Trophoblast cell (in vitro differentiated cells and primary cell): Measurements from ENCODE around the gene TIMM44.

ENCODE experiments used
- DNase-seq, 2 donors: peaks; one replicate each; pipeline ENCODE4 v3.0.0-alpha.2; 2016
- H2AFZ ChIP-seq: 2 replicates; pipeline ENCODE4 v1.6.1; 2013; ENCODE audit warnings: low read length, moderate library complexity, mild to moderate bottlenecking; ENCODE audit not compliant: insufficient read depth, poor library complexity
- H2AK5ac ChIP-seq: 2 replicates; pipeline ENCODE4 v1.6.1; 2013; ENCODE audit warnings: mild to moderate bottlenecking, low read length
- H2BK120ac ChIP-seq: 2 replicates; pipeline ENCODE4 v1.6.1; 2013; ENCODE audit warnings: low read length, mild to moderate bottlenecking, moderate library complexity; ENCODE audit not compliant: insufficient read depth, poor library complexity
- H2BK12ac ChIP-seq: 2 replicates; pipeline ENCODE4 v1.6.1; 2013; ENCODE audit warnings: mild to moderate bottlenecking, low read length, moderate library complexity
- H2BK5ac ChIP-seq: 2 replicates; pipeline ENCODE4 v1.6.1; 2013; ENCODE audit warnings: low read length, low read depth, moderate library complexity, mild to moderate bottlenecking; ENCODE audit not compliant: poor library complexity
- H3K14ac ChIP-seq: 2 replicates; pipeline ENCODE4 v1.6.1; 2013; ENCODE audit warnings: mild to moderate bottlenecking, low read length
- H3K18ac ChIP-seq: 2 replicates; pipeline ENCODE4 v1.6.1; 2013; ENCODE audit warnings: mild to moderate bottlenecking, low read length
- H3K23ac ChIP-seq: 2 replicates; pipeline ENCODE4 v1.6.1; 2013; ENCODE audit warnings: low read length
- H3K27ac ChIP-seq: 2 replicates; pipeline ENCODE4 v1.5.1; 2013; ENCODE audit warnings: low read depth, mild to moderate bottlenecking, inconsistent platforms, low read length, moderate library complexity
- H3K27me3 ChIP-seq: 2 replicates; pipeline ENCODE4 v1.6.1; 2013; ENCODE audit warnings: inconsistent platforms, mild to moderate bottlenecking, low read length, moderate library complexity; ENCODE audit not compliant: insufficient read depth
- H3K36me3 ChIP-seq, 2 experiments: 1 replicate in 1 of 2; 2 replicates in 1 of 2; pipeline ENCODE4 v1.6.1; 2013; ENCODE audit warnings: low read length in 2 of 2, mild to moderate bottlenecking in 2 of 2, moderate library complexity in 1 of 2; ENCODE audit not compliant: insufficient read depth in 2 of 2, control insufficient read depth in 1 of 2
- H3K4ac ChIP-seq: 2 replicates; pipeline ENCODE4 v1.6.1; 2013; ENCODE audit warnings: low read depth, mild to moderate bottlenecking, low read length, moderate library complexity
- H3K4me1 ChIP-seq, 2 experiments: 1 replicate in 1 of 2; 2 replicates in 1 of 2; pipeline ENCODE4 v1.6.1; 2013; ENCODE audit warnings: low read length in 2 of 2, mild to moderate bottlenecking in 2 of 2, moderate library complexity in 1 of 2; ENCODE audit not compliant: insufficient read depth in 2 of 2, control insufficient read depth in 1 of 2
- H3K4me2 ChIP-seq: 2 replicates; pipeline ENCODE4 v1.6.1; 2013; ENCODE audit warnings: inconsistent platforms, mild to moderate bottlenecking, low read length, moderate library complexity
- H3K4me3 ChIP-seq: 2 replicates; pipeline ENCODE4 v1.5.1; 2013; ENCODE audit warnings: mild to moderate bottlenecking, low read depth, low read length, inconsistent platforms
- H3K79me1 ChIP-seq: one replicate; pipeline ENCODE4 v1.6.1; 2013; ENCODE audit warnings: low read length
- H3K79me2 ChIP-seq: 2 replicates; pipeline ENCODE4 v1.6.1; 2013; ENCODE audit warnings: low read length, mild to moderate bottlenecking; ENCODE audit not compliant: control insufficient read depth, insufficient read depth, poor library complexity
- H3K9ac ChIP-seq: 2 replicates; pipeline ENCODE4 v1.6.1; 2013; ENCODE audit warnings: mild to moderate bottlenecking, low read length
- H3K9me3 ChIP-seq: 2 replicates; pipeline ENCODE4 v1.6.1; 2013; ENCODE audit warnings: low read depth, mild to moderate bottlenecking, control low read depth, inconsistent platforms, low read length; ENCODE audit not compliant: insufficient read depth
- H4K12ac ChIP-seq: 2 replicates; pipeline ENCODE4 v1.6.1; 2013; ENCODE audit warnings: low read depth, mild to moderate bottlenecking, low read length, moderate library complexity
- H4K8ac ChIP-seq: 2 replicates; pipeline ENCODE4 v1.6.1; 2013; ENCODE audit warnings: low read depth, mild to moderate bottlenecking, low read length, moderate library complexity
- H4K91ac ChIP-seq: one replicate; pipeline ENCODE4 v1.6.1; 2013; ENCODE audit warnings: low read depth, mild to moderate bottlenecking, low read length, moderate library complexity
- WGBS: extraction: QIAGEN DNeasy Blood & Tissue Kit; methylation state at CpG from one replicate; pipeline ENCODE4 v1.1.7; 2013; ENCODE audit warnings: missing lambda C conversion rate; ENCODE audit not compliant: insufficient read length, insufficient coverage; ENCODE audit errors: extremely low coverage; 5-methylcytosine and 5-hydroxymethylcytosine counted together

TIMM44 gene

DNA sequence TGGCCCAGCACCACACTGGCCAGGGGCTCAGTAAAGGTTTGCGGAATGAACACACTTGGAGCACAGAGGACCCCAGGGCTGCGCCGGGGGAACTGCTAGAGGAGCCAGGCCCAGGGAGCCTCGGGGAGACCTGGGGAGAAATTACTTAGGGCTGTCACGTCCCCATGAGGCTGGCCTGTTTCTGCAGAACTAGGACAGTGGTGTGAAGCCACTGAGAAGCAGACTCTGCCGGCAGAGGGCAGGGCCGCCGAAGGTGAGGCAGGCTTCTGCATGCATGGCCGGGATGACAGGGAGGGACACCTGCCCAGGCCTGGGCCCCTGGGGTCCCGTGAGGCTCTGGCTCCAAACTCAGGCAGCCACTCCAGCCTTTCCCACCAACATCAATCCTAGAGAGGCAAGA, 35.5 kb upstream of the TIMM44 start:
- H3K9me3 ChIP-seq: peaks cover 3% of the 10 kb centered on the region
- no peak overlapping the region for H2BK120ac ChIP-seq
- H2BK12ac ChIP-seq: no peak overlapping the region
- no CpG with 5 or more reads among the region's 10 CpGs for WGBS
- H4K8ac ChIP-seq: no peak overlapping the region
- H3K36me3 ChIP-seq: peaks cover 85 to 88% of the 10 kb centered on the region in 2 experiments
- no peak overlapping the region for H2AFZ ChIP-seq
- H3K18ac ChIP-seq: no peak overlapping the region
- H3K4me3 ChIP-seq: no peak overlapping the region
- no peaks in the 10 kb centered on the region for H3K4me1 ChIP-seq
- H4K91ac ChIP-seq: no peak overlapping the region
- no peak overlapping the region for H3K27ac ChIP-seq
- no peak overlapping the region for H3K23ac ChIP-seq
- H3K27me3 ChIP-seq: no peaks in the 10 kb centered on the region
- no peaks in the 10 kb centered on the region for H3K79me1 ChIP-seq
- H3K4me2 ChIP-seq: no peak overlapping the region
- no peak overlapping the region for H2BK5ac ChIP-seq
- no peaks in the 10 kb centered on the region for H3K79me2 ChIP-seq
- no peak overlapping the region for H2AK5ac ChIP-seq
- H3K14ac ChIP-seq: no peak overlapping the region
- H4K12ac ChIP-seq: no peak overlapping the region
- no peak overlapping the region for H3K4ac ChIP-seq
- no peak for DNase-seq
- no peak overlapping the region for H3K9ac ChIP-seq

DNA sequence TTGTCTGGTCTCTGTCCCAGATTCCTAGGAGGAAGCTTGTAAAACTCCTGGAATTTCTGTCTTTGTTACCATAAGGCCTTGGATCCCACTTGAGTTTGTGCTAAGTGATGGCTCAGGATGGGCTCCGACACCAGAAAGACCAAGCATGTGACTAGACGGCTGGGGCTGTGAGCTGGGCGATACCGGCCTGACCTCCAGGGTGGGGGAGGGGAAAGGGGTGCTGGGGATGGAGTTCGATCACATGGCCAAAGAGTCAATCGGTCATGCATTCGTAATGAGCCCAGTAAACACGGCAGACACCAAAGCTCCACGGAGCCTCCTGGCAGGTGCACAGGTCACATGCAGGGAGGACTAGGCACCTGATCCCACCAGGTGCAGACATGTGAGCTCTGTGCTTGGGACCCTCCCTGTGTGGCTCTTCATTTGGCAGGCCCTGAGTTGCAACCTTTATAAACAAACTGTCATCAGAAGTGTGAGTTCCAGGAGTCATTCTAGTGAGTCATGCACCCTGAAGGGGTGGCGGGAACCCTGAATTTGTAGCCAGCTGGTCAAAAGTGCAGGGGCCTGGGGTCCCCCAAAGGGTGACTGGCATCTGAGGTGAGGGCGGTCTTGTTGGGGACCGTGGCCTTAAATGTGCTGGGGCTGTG, 34.8 kb upstream of the TIMM44 start:
- Histone ChIP-seq H2AK5ac (no peak overlapping the region), H3K14ac (no peak overlapping the region), H3K79me1 (no peaks in the 10 kb centered on the region), H2BK120ac (no peak overlapping the region), H4K12ac (no peak overlapping the region), H3K27ac (no peak overlapping the region), H3K4me3 (no peak overlapping the region), H3K23ac (no peak overlapping the region), H3K9ac (no peak overlapping the region), H2AFZ (no peak overlapping the region), H3K4me1 (no peaks in the 10 kb centered on the region), H4K8ac (no peak overlapping the region), H3K79me2 (no peaks in the 10 kb centered on the region), H4K91ac (no peak overlapping the region), H2BK5ac (no peak overlapping the region), H3K4me2 (no peak overlapping the region), H2BK12ac (no peak overlapping the region), H3K4ac (no peak overlapping the region), H3K36me3 (peaks cover 85 to 88% of the 10 kb centered on the region in 2 experiments), H3K9me3 (peaks cover 3% of the 10 kb centered on the region), H3K27me3 (no peaks in the 10 kb centered on the region), H3K18ac (no peak overlapping the region)
- DNase-seq: no peak
- no CpG with 5 or more reads among the region's 12 CpGs for WGBS

DNA sequence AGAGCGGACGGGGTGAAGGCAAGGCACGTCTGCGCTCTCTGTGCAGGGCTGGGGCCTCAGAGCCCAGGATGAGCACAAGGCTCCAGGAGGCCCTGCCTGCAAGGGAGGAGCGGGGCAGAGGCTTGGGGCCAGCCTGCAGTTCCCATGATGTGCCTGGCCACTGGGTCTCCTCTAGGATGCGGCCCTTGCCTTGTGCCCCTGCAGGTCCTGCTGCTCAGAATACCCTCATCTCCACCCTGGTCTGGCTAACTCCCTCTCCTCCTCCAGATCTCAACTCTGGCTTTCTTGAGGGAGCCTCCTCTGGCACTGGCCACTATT, 34.2 kb upstream of the TIMM44 start:
- Histone ChIP-seq H4K12ac (no peak overlapping the region), H3K9ac (no peak overlapping the region), H4K91ac (no peak overlapping the region), H3K4ac (no peak overlapping the region), H3K4me3 (no peak overlapping the region), H3K18ac (no peak overlapping the region), H2BK5ac (no peak overlapping the region), H3K27ac (no peak overlapping the region), H2BK12ac (no peak overlapping the region), H3K79me2 (no peaks in the 10 kb centered on the region), H3K4me1 (no peaks in the 10 kb centered on the region), H3K9me3 (peaks cover 3% of the 10 kb centered on the region), H3K27me3 (no peaks in the 10 kb centered on the region), H2AK5ac (no peak overlapping the region), H3K79me1 (no peaks in the 10 kb centered on the region), H3K23ac (no peak overlapping the region), H3K14ac (no peak overlapping the region), H2BK120ac (no peak overlapping the region), H3K4me2 (no peak overlapping the region), H4K8ac (no peak overlapping the region), H3K36me3 (peaks cover 80 to 84% of the 10 kb centered on the region in 2 experiments), H2AFZ (no peak overlapping the region)
- no CpG with 5 or more reads among the region's 6 CpGs for WGBS
- no peak for DNase-seq

DNA sequence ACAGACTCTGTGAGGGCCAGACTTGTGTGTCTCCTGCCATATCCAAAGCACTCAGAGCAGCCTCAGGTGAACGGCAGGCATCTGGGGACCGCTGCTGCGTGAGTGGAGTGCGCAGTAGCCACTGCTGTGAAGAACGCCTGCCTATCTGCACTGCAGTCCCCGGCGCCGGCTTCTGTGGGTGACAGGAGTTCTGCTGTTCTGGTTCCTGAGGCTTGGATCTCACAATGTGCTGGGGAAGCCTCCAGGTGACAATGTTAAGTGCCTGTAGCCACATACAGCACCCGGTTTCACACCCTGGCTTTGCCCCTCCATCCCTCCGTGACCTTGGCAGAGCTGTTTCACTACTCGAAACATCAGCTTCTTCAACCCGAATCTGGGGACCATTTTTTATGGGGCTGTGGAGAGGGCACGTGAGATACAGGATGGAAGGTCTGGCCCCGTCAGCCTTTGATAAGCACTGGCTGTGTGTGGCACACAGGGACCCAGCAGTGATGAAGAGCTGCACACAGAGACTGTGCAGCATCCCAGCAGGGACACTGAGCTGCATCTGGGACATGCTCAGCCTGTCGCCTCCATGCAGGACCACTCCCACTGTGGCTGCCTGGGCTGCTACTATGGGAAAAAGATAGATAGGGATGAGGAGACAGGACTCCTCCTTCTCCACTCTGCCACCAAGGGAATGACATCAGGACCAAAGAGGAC, 33.7 kb upstream of the TIMM44 start:
- H2BK120ac ChIP-seq: no peak overlapping the region

More for the DNA sequence above, 33.7 kb upstream of the TIMM44 start:
- H3K23ac ChIP-seq: no peak overlapping the region
- H3K14ac ChIP-seq: no peak overlapping the region
- H3K4ac ChIP-seq: no peak overlapping the region
- no peak overlapping the region for H2AFZ ChIP-seq
- no peak for DNase-seq
- no peak overlapping the region for H2AK5ac ChIP-seq
- no peaks in the 10 kb centered on the region for H3K4me1 ChIP-seq
- peaks cover 80 to 82% of the 10 kb centered on the region in 2 experiments for H3K36me3 ChIP-seq
- no peak overlapping the region for H2BK5ac ChIP-seq
- peaks cover 3% of the 10 kb centered on the region for H3K9me3 ChIP-seq
- no peak overlapping the region for H3K4me2 ChIP-seq
- no peak overlapping the region for H3K18ac ChIP-seq
- no peaks in the 10 kb centered on the region for H3K79me1 ChIP-seq
- no peaks in the 10 kb centered on the region for H3K27me3 ChIP-seq
- no peaks in the 10 kb centered on the region for H3K79me2 ChIP-seq
- H2BK12ac ChIP-seq: no peak overlapping the region
- H4K8ac ChIP-seq: no peak overlapping the region
- H3K9ac ChIP-seq: no peak overlapping the region
- no peak overlapping the region for H3K4me3 ChIP-seq
- no peak overlapping the region for H4K91ac ChIP-seq
- no peak overlapping the region for H4K12ac ChIP-seq
- WGBS: no CpG with 5 or more reads among the region's 15 CpGs
- no peak overlapping the region for H3K27ac ChIP-seq
